K562 (cell line): Measurements from ENCODE around the gene RPL22. TPM values are rescaled to one million over a fixed set of nuclear protein-coding genes. Genes with fewer than 3 reads are reported as not detected.

Experiments
- ATAC-seq: fragments of 200-7000 bp; cut with Tn5 transposase; 3 replicates; pipeline ENCODE4 v1.9.1; 2020; ENCODE audit warnings: moderate library complexity
- BruUV-seq: library from RNA; stranded (reverse); fragments of 400-500 nt; replicated peaks from 2 replicates; lab custom pipeline; 2021; lab: Mats Ljungman, UMichigan
- CTCF ChIA-PET: fragments of 300-600 bp; formaldehyde crosslinking; extraction: SDS; loops from one replicate; lab custom pipeline; 2021; ENCODE audit warnings: low intra/inter-chr PET ratio; lab: Yijun Ruan, JAX
- POLR2A ChIA-PET: fragments of 300-600, 350-650 bp; sonication (Branson Sonifier 250); formaldehyde crosslinking; extraction: SDS; loops from one replicate; lab custom pipeline; 2021; ENCODE audit warnings: antibody characterized with exemption, inconsistent platforms; lab: Yijun Ruan, JAX
- DNase-seq, 4 experiments: peaks; one replicate each; pipeline versions ENCODE4 v3.0.0 to v3.0.0-alpha.2; 2011 to 2018; ENCODE audit warnings: low spot score in 3 of 4, mixed read lengths in 3 of 4; ENCODE audit errors: extremely low read depth in 1 of 4
- FAIRE-seq: peaks from 2 replicates; lab custom pipeline; 2011; peaks lifted over from hg19 to GRCh38; lab: Jason Lieb, UNC
- H2AFZ ChIP-seq: 2 replicates; pipeline ENCODE4 v1.6.0; 2011; ENCODE audit warnings: low read depth, low read length, control low read depth, inconsistent platforms
- H3K27ac ChIP-seq: fragments of 200-600 bp; 3 replicates; pipeline ENCODE4 v1.8.0; 2011; ENCODE audit warnings: low read depth, mild to moderate bottlenecking, control low read depth, inconsistent platforms, low read length, moderate library complexity, mixed read lengths; ENCODE audit errors: extremely low read depth
- H3K27me3 ChIP-seq, 2 experiments: fragments of 300-600 bp in 1 of 2; 2 replicates in 1 of 2; 3 replicates in 1 of 2; pipeline versions ENCODE4 v1.6.0 to v1.8.0; 2011; ENCODE audit warnings: inconsistent platforms in 2 of 2, low read length in 2 of 2, mild to moderate bottlenecking in 1 of 2, mixed read lengths in 1 of 2, moderate library complexity in 1 of 2; ENCODE audit not compliant: control insufficient read depth in 2 of 2, insufficient read depth in 2 of 2
- H3K36me3 ChIP-seq: fragments of 300-600 bp; 3 replicates; pipeline ENCODE4 v1.8.0; 2011; ENCODE audit warnings: mild to moderate bottlenecking, low read length, inconsistent platforms; ENCODE audit not compliant: control insufficient read depth, insufficient read depth
- H3K4me1 ChIP-seq, 2 experiments: fragments of 200-600 bp in 1 of 2; replicated peaks in 1 of 2; 2 replicates in 1 of 2; 3 replicates in 1 of 2; pipeline versions ENCODE4 v1.5.1 to v1.8.0; 2011; ENCODE audit warnings: inconsistent platforms in 2 of 2, low read length in 2 of 2, mild to moderate bottlenecking in 1 of 2, mixed read lengths in 1 of 2, moderate library complexity in 1 of 2; ENCODE audit not compliant: control insufficient read depth in 2 of 2, insufficient read depth in 2 of 2
- H3K4me2 ChIP-seq: 2 replicates; pipeline ENCODE4 v1.6.1; 2011; ENCODE audit warnings: low read length, control low read depth, inconsistent platforms, mixed read lengths; ENCODE audit not compliant: insufficient read depth
- H3K4me3 ChIP-seq: fragments of 200-600 bp; sonication (generic), shearing (Covaris generic); 2 replicates; pipeline ENCODE4 v1.5.1; 2016; ENCODE audit warnings: control low read depth, inconsistent platforms
- H3K79me2 ChIP-seq: fragments of 200-600 bp; 3 replicates; pipeline ENCODE4 v1.8.0; 2011; ENCODE audit warnings: low read length, inconsistent platforms; ENCODE audit not compliant: control insufficient read depth, insufficient read depth
- H3K9ac ChIP-seq, 2 experiments: 2 replicates each; pipeline versions ENCODE4 v1.6.0 to v1.6.1; 2011; ENCODE audit warnings: low read depth in 2 of 2, low read length in 2 of 2, control low read depth in 1 of 2, inconsistent platforms in 1 of 2, mild to moderate bottlenecking in 1 of 2, mixed read lengths in 1 of 2; ENCODE audit not compliant: insufficient read depth in 1 of 2
- H3K9me1 ChIP-seq: one replicate; pipeline ENCODE4 v1.6.0; 2011; ENCODE audit warnings: inconsistent platforms, mild to moderate bottlenecking, low read length, moderate library complexity; ENCODE audit not compliant: control insufficient read depth, insufficient read depth
- H3K9me3 ChIP-seq: replicated peaks from 2 replicates; pipeline ENCODE4 v1.5.1; 2011; ENCODE audit warnings: low read depth, low read length, inconsistent platforms; ENCODE audit not compliant: control insufficient read depth, insufficient read depth
- H4K20me1 ChIP-seq: replicated peaks from 2 replicates; pipeline ENCODE4 v1.6.1; 2011; ENCODE audit warnings: low read length, inconsistent platforms, mixed read lengths; ENCODE audit not compliant: control insufficient read depth, insufficient read depth
- BCOR ChIP-seq: fragments of 450-650 bp; IDR thresholded peaks from 2 replicates; pipeline ENCODE4 v1.6.1; 2016
- BRD4 ChIP-seq: fragments of 200-600 bp; sonication (generic); IDR thresholded peaks from 2 replicates; pipeline ENCODE4 v1.6.1; 2017; ENCODE audit warnings: inconsistent platforms
- CEBPB ChIP-seq: fragments of 450-650 bp; IDR thresholded peaks from 2 replicates; pipeline ENCODE4 v1.6.1; 2016; ENCODE audit warnings: missing genetic modification characterization, missing compliant biosample characterization
- CUX1 ChIP-seq: fragments of 200-800 bp; sonication (Bioruptor generic); IDR thresholded peaks from 2 replicates; pipeline ENCODE4 v1.6.1; 2016; ENCODE audit warnings: missing genetic modification characterization, missing compliant biosample characterization
- FOS ChIP-seq: IDR thresholded peaks from 3 replicates; pipeline ENCODE4 v1.6.1; 2011; ENCODE audit not compliant: insufficient read length; ENCODE audit errors: extremely low read depth
- POLR3G ChIP-seq: IDR thresholded peaks from 2 replicates; pipeline ENCODE4 v1.6.1; 2011; ENCODE audit not compliant: insufficient read length, insufficient replicate concordance; ENCODE audit errors: extremely low read depth
- RBM15 ChIP-seq: fragments of 200-400 bp; formaldehyde crosslinking; IDR thresholded peaks from 2 replicates; pipeline ENCODE4 v1.6.1; 2018; ENCODE audit warnings: mild to moderate bottlenecking, low read length, moderate library complexity; ENCODE audit not compliant: insufficient read depth
- ZNF263 ChIP-seq: sonication (generic); formaldehyde crosslinking; IDR thresholded peaks from 2 replicates; pipeline ENCODE4 v1.8.0; 2022; ENCODE audit warnings: mild to moderate bottlenecking, missing genetic modification reagents, borderline replicate concordance
- ZNF436 ChIP-seq: fragments of 250-450, 450-650 bp; sonication (Bioruptor Pico); formaldehyde crosslinking; IDR thresholded peaks from 2 replicates; pipeline ENCODE4 v1.7.0; 2020; ENCODE audit warnings: mild to moderate bottlenecking
- ZNF717 ChIP-seq: fragments of 250-450 bp; sonication (Bioruptor Pico); IDR thresholded peaks from 2 replicates; pipeline ENCODE4 v1.5.0; 2021
- ZSCAN32 ChIP-seq: fragments of 450-650 bp; formaldehyde crosslinking; IDR thresholded peaks from 2 replicates; pipeline ENCODE4 v1.4.0; 2020; ENCODE audit warnings: mild to moderate bottlenecking, moderate library complexity
- whole genome bisulfite sequencing: fragments of 100-300 bp; shearing (Covaris generic); methylation state at CpG from one replicate; pipeline ENCODE4 v1.1.6; 2016; ENCODE audit warnings: low coverage, mixed read lengths; ENCODE audit not compliant: insufficient coverage; ENCODE audit errors: missing lambda C conversion rate; 5-methylcytosine and 5-hydroxymethylcytosine counted together
- in situ Hi-C: fragments of 300-500 bp; cut with MboI; formaldehyde crosslinking; loops from 4 replicates; pipeline ENCODE4 v1.15.0; 2018; ENCODE audit warnings: inconsistent platforms, mixed read lengths
- intact Hi-C: fragments of 100-400 bp; cut with micrococcal nuclease; formaldehyde crosslinking; loops from 2 replicates; pipeline ENCODE4 v1.14.2; 2022
- polyA plus RNA-seq, 8 experiments: library from polyadenylated mRNA; depleted of rRNA in 4 of 8; stranded (reverse) in 5 of 8; unstranded in 3 of 8; fragments of >200 nt; fragmentation: Nextera tagmentation in 2 of 8; fragmentation: Illumina TruSeq in 1 of 8; extraction: Ambion mirVana in 2 of 8; extraction: Trizol in 1 of 8; gene quantifications; 2 replicates each; pipeline versions ENCODE4 v1.2.1 to v1.2.3, GENCODE V29; 2011 to 2014; ENCODE audit warnings: inconsistent platforms in 1 of 8, missing spikeins in 1 of 8
- total RNA-seq, 7 experiments: library from RNA; depleted of rRNA in 6 of 7; stranded (reverse); fragments of >200 nt in 6 of 7; fragmentation: Illumina TruSeq in 2 of 7; extraction: Trizol in 2 of 7; gene quantifications; 2 replicates each; pipeline versions ENCODE4 v1.2.1 to v1.2.3, GENCODE V29; 2011 to 2021; ENCODE audit warnings: low replicate concordance in 1 of 7

RPL22 gene
- total and polyA plus RNA-seq, 9 of the 15 experiments (the other 6 are each of a cell fraction or from before 2014, with no cell fraction given), result 467 to 1,165 (median 607) TPM

GRCh38 chr1:6152181-6152580, 47.2 kb downstream of the RPL22 start:
- DNase-seq (no peak), ATAC-seq (no peak), FAIRE-seq (no peak)
- H4K20me1 ChIP-seq, result peaks cover 27% of the 10 kb centered on the region
- BruUV-seq, result no TSS peak
- no peaks in the 10 kb centered on the region for H3K36me3 ChIP-seq
- H3K9me3 ChIP-seq, result no peaks in the 10 kb centered on the region
- H3K9me1 ChIP-seq, result peaks cover 5% of the 10 kb centered on the region
- no peak overlapping the region for H3K4me2 ChIP-seq
- intact Hi-C loops, result no loop called here
- H3K4me1 ChIP-seq, result peaks cover 7 to 24% of the 10 kb centered on the region in 2 experiments; a peak in 3 of 5 replicates
- CTCF ChIA-PET, result no interaction called here
- H3K27me3 ChIP-seq, result peaks cover 18 to 73% of the 10 kb centered on the region in 2 experiments; a peak in 4 of 5 replicates
- H3K9ac ChIP-seq, result 0 out of 4 replicates have a peak overlapping the region, but pooled peaks of 1 of the 2 experiments have one; percentile 1
- TF ChIP-seq ZSCAN32 (CRISPR knock-in tag) (no peak), ZNF263 (CRISPR knock-in tag) (0 out of 2 replicates have a peak, but pooled peaks have one; percentile 60)
- no peak overlapping the region for H2AFZ ChIP-seq
- H3K79me2 ChIP-seq, result no peaks in the 10 kb centered on the region
- no peak overlapping the region for H3K4me3 ChIP-seq
- POLR2A ChIA-PET, result interaction anchor here (0.7 to 1.0 kb wide), 2 partner anchors 10 to 38 kb away, joined by 3 read pairs; no protein-coding TSS in a partner anchor
- no peak overlapping the region for H3K27ac ChIP-seq
- in situ Hi-C loops, result no loop called here
- WGBS, result 1% methylated on average over 9 of the region's 11 CpGs

GRCh38 chr1:6151291-6151822, 48.0 kb downstream of the RPL22 start:
- intact Hi-C loops (no loop called here), in situ Hi-C loops (no loop called here)
- CTCF ChIA-PET, result no interaction called here
- POLR2A ChIA-PET, result interaction anchor here (0.7 kb wide), 1 partner anchor 10 kb away, joined by 3 read pairs; no protein-coding TSS in a partner anchor
- Histone ChIP-seq H3K4me3 (no peak overlapping the region), H3K27ac (no peak overlapping the region), H3K79me2 (no peaks in the 10 kb centered on the region), H2AFZ (no peak overlapping the region), H3K27me3 (peaks cover 20 to 74% of the 10 kb centered on the region in 2 experiments; a peak in 4 of 5 replicates), H4K20me1 (peaks cover 33% of the 10 kb centered on the region), H3K4me1 (peaks cover 7 to 26% of the 10 kb centered on the region in 2 experiments; a peak in 3 of 5 replicates), H3K9me1 (peaks cover 5% of the 10 kb centered on the region), H3K4me2 (no peak overlapping the region), H3K36me3 (no peaks in the 10 kb centered on the region), H3K9me3 (no peaks in the 10 kb centered on the region), H3K9ac (peak overlapping the region in 1 of 2 experiments; percentile 55; a peak in 1 of 4 replicates)
- BruUV-seq, result no TSS peak
- no peak for DNase-seq
- no peak for ATAC-seq
- WGBS, result 3% methylated on average over 8 of the region's 9 CpGs
- no peak for FAIRE-seq
- no peak for TF ChIP-seq RBM15
- TF ChIP-seq FOS, result no peak
- no peak for TF ChIP-seq ZNF717
- no peak for TF ChIP-seq BRD4
- TF ChIP-seq CEBPB (tag), result no peak
- no peak for TF ChIP-seq POLR3G
- TF ChIP-seq ZNF436, result peak; percentile 61; the same call in 1 of the 2 replicates
- peak; percentile 60 for TF ChIP-seq BCOR
- no peak for TF ChIP-seq CUX1 (CRISPR knock-in tag)
